Measurements from ENCODE around the gene GNAI2.
A peak's percentile ranks its signal among the peaks of the same experiment; 100 is the strongest.

GNAI2 gene

GRCh38 chr3:50272911-50273688 lies 37.1 kb downstream of the GNAI2 start:
- TF ChIP-seq, protein P1, sequence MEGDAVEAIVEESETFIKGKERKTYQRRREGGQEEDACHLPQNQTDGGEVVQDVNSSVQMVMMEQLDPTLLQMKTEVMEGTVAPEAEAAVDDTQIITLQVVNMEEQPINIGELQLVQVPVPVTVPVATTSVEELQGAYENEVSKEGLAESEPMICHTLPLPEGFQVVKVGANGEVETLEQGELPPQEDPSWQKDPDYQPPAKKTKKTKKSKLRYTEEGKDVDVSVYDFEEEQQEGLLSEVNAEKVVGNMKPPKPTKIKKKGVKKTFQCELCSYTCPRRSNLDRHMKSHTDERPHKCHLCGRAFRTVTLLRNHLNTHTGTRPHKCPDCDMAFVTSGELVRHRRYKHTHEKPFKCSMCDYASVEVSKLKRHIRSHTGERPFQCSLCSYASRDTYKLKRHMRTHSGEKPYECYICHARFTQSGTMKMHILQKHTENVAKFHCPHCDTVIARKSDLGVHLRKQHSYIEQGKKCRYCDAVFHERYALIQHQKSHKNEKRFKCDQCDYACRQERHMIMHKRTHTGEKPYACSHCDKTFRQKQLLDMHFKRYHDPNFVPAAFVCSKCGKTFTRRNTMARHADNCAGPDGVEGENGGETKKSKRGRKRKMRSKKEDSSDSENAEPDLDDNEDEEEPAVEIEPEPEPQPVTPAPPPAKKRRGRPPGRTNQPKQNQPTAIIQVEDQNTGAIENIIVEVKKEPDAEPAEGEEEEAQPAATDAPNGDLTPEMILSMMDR (IDR thresholded peaks at IDR 0.05; ENCODE audit: low read length, missing control alignments) = peak; percentile 92
- DNase-seq (ENCODE audit: low read depth) = peak; percentile 75
- H3K4me3 ChIP-seq (replicated peaks; ENCODE audit: low read depth, low read length) = peak overlapping the region; percentile 36

DNA sequence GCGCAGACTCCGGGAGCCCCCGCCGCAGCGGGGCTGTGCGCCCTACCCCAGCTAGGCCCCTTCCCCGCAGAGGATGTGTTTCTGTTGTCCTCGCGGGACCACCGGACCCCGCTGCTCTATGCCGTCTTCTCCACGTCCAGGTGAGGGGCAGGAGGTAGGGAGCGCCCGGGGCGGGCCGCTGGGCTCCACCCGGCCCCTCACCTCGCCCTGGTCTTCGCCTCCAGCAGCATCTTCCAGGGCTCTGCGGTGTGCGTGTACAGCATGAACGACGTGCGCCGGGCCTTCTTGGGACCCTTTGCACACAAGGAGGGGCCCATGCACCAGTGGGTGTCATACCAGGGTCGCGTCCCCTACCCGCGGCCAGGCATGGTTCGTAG lies 37.7 kb downstream of the GNAI2 start:
- TF ChIP-seq, protein P1 (IDR thresholded peaks at IDR 0.05; ENCODE audit: low read length, missing control alignments) = no peak
- DNase-seq (ENCODE audit: low read depth) = no peak
- H3K4me3 ChIP-seq (replicated peaks; ENCODE audit: low read depth, low read length) = no peak overlapping the region

GRCh38 chr3:50274371-50275104 lies 38.5 kb downstream of the GNAI2 start:
- TF ChIP-seq, protein P1 (IDR thresholded peaks at IDR 0.05; ENCODE audit: low read length, missing control alignments) = peak; percentile 62
- H3K4me3 ChIP-seq (replicated peaks; ENCODE audit: low read depth, low read length) = no peak overlapping the region
- peak; percentile 65 for DNase-seq (ENCODE audit: low read depth)

GRCh38 chr3:50275141-50275995 lies 39.4 kb downstream of the GNAI2 start:
- TF ChIP-seq, protein P1 (IDR thresholded peaks at IDR 0.05; ENCODE audit: low read length, missing control alignments) = no peak
- no peak overlapping the region for H3K4me3 ChIP-seq (replicated peaks; ENCODE audit: low read depth, low read length)
- DNase-seq (ENCODE audit: low read depth) = no peak

GRCh38 chr3:50275996-50276761 lies 40.2 kb downstream of the GNAI2 start:
- DNase-seq (ENCODE audit: low read depth) = no peak

GRCh38 chr3:50276762-50277101 lies 40.7 kb downstream of the GNAI2 start:
- DNase-seq (ENCODE audit: low read depth) = no peak

More at GRCh38 chr3:50275996-50276761, 40.2 kb downstream of the GNAI2 start:
- TF ChIP-seq, protein P1 (IDR thresholded peaks at IDR 0.05; ENCODE audit: low read length, missing control alignments) = no peak
- H3K4me3 ChIP-seq (replicated peaks; ENCODE audit: low read depth, low read length) = no peak overlapping the region

More at GRCh38 chr3:50276762-50277101, 40.7 kb downstream of the GNAI2 start:
- no peak overlapping the region for H3K4me3 ChIP-seq (replicated peaks; ENCODE audit: low read depth, low read length)
- TF ChIP-seq, protein P1 (IDR thresholded peaks at IDR 0.05; ENCODE audit: low read length, missing control alignments) = no peak

All from fibroblast of pulmonary artery (primary cell).